ENCODE data around the gene KAT7.
"Not testable (repeated sequence)": the region's sequence is repeated elsewhere in the genome, so short reads cannot be mapped to it uniquely, and the experiment has no call there.

The KAT7 gene

GRCh38 chr17:49814781-49815529 lies 26.5 kb downstream of the KAT7 start:
- no peak for DNase-seq

- no peak for DNase-seq
These were observed 27.3 kb downstream of the KAT7 start for GRCh38 chr17:49815761-49816281.

- no peak for DNase-seq
These were observed 29.5 kb downstream of the KAT7 start for GRCh38 chr17:49817993-49818392.

GRCh38 chr17:49819138-49819537 lies 30.7 kb downstream of the KAT7 start:
- DNase-seq, result no peak

- no peak for DNase-seq
These were observed 31.2 kb downstream of the KAT7 start for GRCh38 chr17:49819651-49820050.

GRCh38 chr17:49820773-49821172 lies 32.3 kb downstream of the KAT7 start:
- DNase-seq, result no peak

GRCh38 chr17:49821466-49821865 lies 33.0 kb downstream of the KAT7 start:
- no peak for DNase-seq

- no peak for DNase-seq
These were observed 33.4 kb downstream of the KAT7 start for GRCh38 chr17:49821916-49822315.

- no peak for DNase-seq
These were observed 34.3 kb downstream of the KAT7 start for GRCh38 chr17:49822829-49823228.

- DNase-seq, result no peak
These were observed 35.1 kb downstream of the KAT7 start for GRCh38 chr17:49823614-49824013.

GRCh38 chr17:49825645-49826044 lies 37.2 kb downstream of the KAT7 start:
- DNase-seq, result no peak

- not testable (repeated sequence) for DNase-seq
These were observed 39.8 kb downstream of the KAT7 start for GRCh38 chr17:49828325-49828724.

- DNase-seq, result no peak
These were observed 40.5 kb downstream of the KAT7 start for GRCh38 chr17:49829026-49829425.

- DNase-seq, result no peak
These were observed 42.1 kb downstream of the KAT7 start for GRCh38 chr17:49830605-49831004.

GRCh38 chr17:49832840-49833599 lies 44.5 kb downstream of the KAT7 start:
- DNase-seq, result no peak

GRCh38 chr17:49834118-49834743 lies 45.8 kb downstream of the KAT7 start:
- DNase-seq, result no peak

GRCh38 chr17:49835472-49835871 lies 47.0 kb downstream of the KAT7 start:
- no peak for DNase-seq

- DNase-seq, result peak in 1 of 2 experiments; percentile 29
These were observed 47.9 kb downstream of the KAT7 start for GRCh38 chr17:49836111-49837030.

GRCh38 chr17:49839455-49839854 lies 51.0 kb downstream of the KAT7 start:
- DNase-seq, result no peak

- DNase-seq, result no peak
These were observed 53.1 kb downstream of the KAT7 start for GRCh38 chr17:49841548-49841947.

GRCh38 chr17:49842371-49842770 lies 53.9 kb downstream of the KAT7 start:
- no peak for DNase-seq

- DNase-seq, result no peak
These were observed 54.4 kb downstream of the KAT7 start for GRCh38 chr17:49842846-49843245.

Measured in NCI-H446 (cell line).